HG02943 (cell line): ENCODE data around the gene MAGEA9.
"Not testable (repeated sequence)": the region's sequence is repeated elsewhere in the genome, so short reads cannot be mapped to it uniquely, and the experiment has no call there.

Source experiments
- ATAC-seq: cut with Tn5 transposase; IDR thresholded peaks from one replicate; pipeline ENCODE4 v1.9.1; 2021; ENCODE audit warnings: mild to moderate bottlenecking, low read depth, moderate library complexity; ENCODE audit not compliant: unreplicated experiment

Gene MAGEA9

GRCh38 chrX:149804102-149804501, 22.4 kb downstream of the MAGEA9 start:
- no peak for ATAC-seq

DNA sequence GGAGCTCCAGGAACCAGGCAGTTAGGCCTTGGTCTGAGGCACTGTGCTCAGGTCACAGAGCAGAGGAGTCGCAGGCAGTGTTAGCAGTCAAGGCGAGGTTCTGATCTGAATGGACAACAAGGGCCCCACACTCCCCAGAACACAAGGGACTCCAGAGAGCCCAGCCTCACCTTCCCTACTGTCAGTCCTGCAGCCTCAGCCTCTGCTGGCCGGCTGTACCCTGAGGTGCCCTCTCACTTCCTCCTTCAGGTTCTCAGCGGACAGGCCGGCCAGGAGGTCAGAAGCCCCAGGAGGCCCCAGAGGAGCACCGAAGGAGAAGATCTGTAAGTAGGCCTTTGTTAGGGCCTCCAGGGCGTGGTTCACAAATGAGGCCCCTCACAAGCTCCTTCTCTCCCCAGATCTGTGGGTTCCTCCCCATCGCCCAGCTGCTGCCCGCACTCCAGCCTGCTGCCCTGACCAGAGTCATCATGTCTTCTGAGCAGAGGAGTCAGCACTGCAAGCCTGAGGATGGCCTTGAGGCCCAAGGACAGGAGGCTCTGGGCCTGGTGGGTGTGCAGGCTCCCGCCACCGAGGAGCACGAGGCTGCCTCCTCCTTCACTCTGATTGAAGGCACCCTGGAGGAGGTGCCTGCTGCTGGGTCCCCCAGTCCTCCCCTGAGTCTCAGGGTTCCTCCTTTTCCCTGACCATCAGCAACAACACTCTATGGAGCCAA, 26.2 kb downstream of the MAGEA9 start:
- ATAC-seq = no peak

DNA sequence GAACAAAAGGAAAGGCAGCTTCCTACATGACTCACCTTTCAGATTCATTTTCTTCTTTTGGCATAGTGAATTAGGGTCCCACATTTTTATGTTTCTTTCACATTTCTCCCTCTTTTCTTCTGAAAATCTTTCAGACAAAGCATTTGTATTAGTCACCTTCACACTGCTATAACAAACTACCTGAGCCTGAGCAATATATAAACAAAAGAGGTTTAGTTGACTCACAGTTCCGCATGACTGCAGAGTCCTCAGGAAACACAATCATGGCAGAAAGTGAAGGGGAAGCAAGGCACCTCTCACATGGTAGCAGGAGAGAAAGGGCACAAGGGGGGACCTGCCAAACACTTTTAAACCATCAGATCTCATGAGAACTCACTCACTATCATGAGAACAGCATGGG, 36.9 kb downstream of the MAGEA9 start:
- no peak for ATAC-seq

- no peak for ATAC-seq
Observed at GRCh38 chrX:149819371-149819770, 37.6 kb downstream of the MAGEA9 start.

DNA sequence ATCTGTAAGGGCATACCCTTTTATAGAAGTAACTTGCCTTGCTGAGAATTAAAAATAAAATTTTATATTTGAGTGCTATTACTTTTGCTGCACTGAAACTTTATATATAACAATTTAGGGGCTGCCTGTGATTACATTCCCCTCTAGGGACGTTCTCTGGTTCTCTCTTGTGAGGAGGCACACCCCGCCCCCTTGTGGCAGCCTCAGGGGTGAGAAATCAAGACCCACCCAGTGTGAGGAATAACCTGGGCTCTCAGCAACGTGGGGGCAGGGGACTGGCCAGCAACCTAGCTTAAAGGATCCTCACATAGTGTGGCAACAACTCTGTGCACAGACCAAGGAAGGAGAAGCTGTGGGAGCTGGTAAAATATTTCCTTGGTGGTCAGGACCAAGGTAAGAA, 43.7 kb downstream of the MAGEA9 start:
- ATAC-seq = no peak

- no peak for ATAC-seq
Observed at GRCh38 chrX:149827254-149827653, 45.5 kb downstream of the MAGEA9 start.

DNA sequence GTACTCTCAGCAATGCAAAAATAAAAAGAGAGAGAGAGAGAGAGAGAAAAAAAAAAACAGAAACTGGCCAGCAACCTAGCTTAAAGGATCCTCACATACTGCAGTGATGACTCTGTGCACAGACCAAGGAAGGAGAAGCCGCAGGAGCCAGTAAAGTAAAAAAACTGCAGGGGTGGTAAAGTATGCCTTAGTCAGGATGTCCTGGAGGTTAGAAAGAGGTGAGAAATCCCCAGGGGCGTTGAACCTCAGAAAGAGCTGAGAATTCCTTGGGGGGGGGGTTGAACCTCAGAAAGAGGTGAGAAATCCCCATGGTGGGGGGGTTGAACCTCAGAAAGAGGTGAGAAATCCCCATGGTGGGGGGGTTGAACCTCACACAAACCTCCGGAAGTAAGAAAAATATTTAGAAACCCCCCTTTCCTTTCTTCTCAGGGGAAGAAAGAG, 48.0 kb downstream of the MAGEA9 start:
- peak; percentile 43 for ATAC-seq

DNA sequence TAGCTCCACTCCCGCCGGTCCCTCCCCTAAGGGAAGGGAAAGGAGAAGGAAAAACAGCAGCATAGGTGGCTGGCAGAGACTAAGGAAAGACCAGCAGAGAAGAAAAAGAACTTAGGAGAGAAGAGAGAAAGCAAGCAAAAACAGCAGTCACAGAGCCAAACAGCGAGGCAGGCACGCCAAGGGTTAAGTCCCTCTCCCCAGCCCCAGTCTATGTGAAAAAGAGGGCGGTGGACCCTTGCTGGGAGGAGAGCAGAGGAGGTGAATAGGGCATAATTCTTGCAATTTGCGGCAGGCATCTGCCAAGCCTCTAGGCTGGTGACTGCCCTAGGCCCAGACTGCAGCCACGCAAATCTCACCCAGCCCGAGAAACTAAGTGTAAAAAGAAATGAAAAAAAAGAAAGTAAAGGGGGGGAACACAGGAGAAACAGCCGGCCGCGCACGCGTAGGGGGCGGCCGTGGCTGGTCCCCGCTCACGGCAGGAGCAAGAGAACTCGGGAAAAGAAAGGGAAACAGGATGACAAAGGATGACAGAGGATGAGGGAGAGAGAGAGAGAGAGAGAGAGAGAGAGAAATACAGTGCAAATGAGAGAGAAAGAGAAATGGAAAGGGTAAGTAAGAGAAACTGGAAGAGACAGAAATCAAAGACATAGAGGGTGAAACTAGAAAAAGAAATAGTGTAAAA, 48.6 kb downstream of the MAGEA9 start:
- ATAC-seq = peak; percentile 60

GRCh38 chrX:149831473-149831872, 49.7 kb downstream of the MAGEA9 start:
- ATAC-seq = no peak

DNA sequence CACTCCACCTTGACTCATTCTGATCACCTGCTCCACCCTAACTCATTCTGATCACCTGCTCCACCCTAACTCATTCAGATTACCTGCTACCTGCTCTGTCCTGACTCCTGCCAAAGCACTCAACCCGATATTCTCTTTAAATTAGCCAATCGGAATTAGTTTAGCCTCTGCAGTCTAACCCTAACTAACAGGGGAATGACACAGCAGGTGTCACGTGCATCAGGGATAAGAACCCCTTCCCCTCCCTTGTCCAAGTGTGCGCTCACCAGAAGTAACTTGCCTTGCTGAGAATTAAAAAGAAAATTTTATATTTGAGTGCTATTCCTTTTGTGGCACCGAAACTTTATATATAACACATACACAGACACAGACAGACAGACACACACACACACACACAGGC, 55.0 kb downstream of the MAGEA9 start:
- ATAC-seq = not testable (repeated sequence)

GRCh38 chrX:149837167-149837566, 55.4 kb downstream of the MAGEA9 start:
- ATAC-seq = no peak
